Thyroid gland (tissue), 4 donors: ENCODE data around the gene MAGEA12.

Source experiments
- CTCF ChIP-seq, 6 experiments: fragments of 200-600 bp in 3 of 6; fragments of 450-650 bp in 3 of 6; sonication (generic) in 3 of 6; IDR thresholded peaks; one replicate each; pipeline ENCODE4 v1.5.1; 2016 to 2019; ENCODE audit warnings: antibody characterized with exemption in 6 of 6, mild to moderate bottlenecking in 2 of 6, inconsistent platforms in 1 of 6, moderate library complexity in 1 of 6
- POLR2A ChIP-seq, 2 donors: fragments of 450-650 bp; IDR thresholded peaks; one replicate each; pipeline ENCODE4 v1.6.1; 2017; ENCODE audit warnings: antibody characterized with exemption in 2 of 2, mild to moderate bottlenecking in 2 of 2, moderate library complexity in 1 of 2

GRCh38 chrX:152735860-152736511 lies 2.4 kb downstream of the MAGEA12 start:
- TF ChIP-seq CTCF (IDR thresholded peaks at IDR 0.05) (no peak), POLR2A (IDR thresholded peaks at IDR 0.05) (no peak)
